Activated CD8-positive, alpha-beta memory T cell treated with anti-CD3 and anti-CD28 coated beads for 48 hours (primary cell): Measurements from ENCODE around the gene LSM4.

ENCODE experiments used
- DNase-seq, 3 experiments: peaks; one replicate each; pipeline ENCODE4 v3.0.0-alpha.2; 2020; ENCODE audit warnings: low read depth in 2 of 3, low spot score in 2 of 3

The LSM4 gene

GRCh38 chr19:18292810-18293641 is 29.9 kb downstream of the LSM4 start:
- peak in 1 of 3 experiments; percentile 68 for DNase-seq

GRCh38 chr19:18292462-18292809 is 30.4 kb downstream of the LSM4 start:
- DNase-seq, result no peak

- DNase-seq, result peak; percentile 79 to 92 (median 79)
These were observed 31.1 kb downstream of the LSM4 start for GRCh38 chr19:18291590-18292461.

- DNase-seq, result no peak
These were observed 31.8 kb downstream of the LSM4 start for GRCh38 chr19:18291019-18291524.

- DNase-seq, result peak; percentile 87 to 92 (median 88)
These were observed 32.4 kb downstream of the LSM4 start for GRCh38 chr19:18290302-18291018.

- DNase-seq, result no peak
These were observed 33.2 kb downstream of the LSM4 start for GRCh38 chr19:18289471-18290301.

- DNase-seq, result no peak
These were observed 34.8 kb downstream of the LSM4 start for GRCh38 chr19:18287836-18288772.

- no peak for DNase-seq
These were observed 35.8 kb downstream of the LSM4 start for GRCh38 chr19:18286973-18287635.

GRCh38 chr19:18284712-18285360 is 38.0 kb downstream of the LSM4 start:
- peak in 2 of 3 experiments; percentile 55 to 66 for DNase-seq

GRCh38 chr19:18283338-18283737 is 39.5 kb downstream of the LSM4 start:
- DNase-seq, result no peak

- DNase-seq, result no peak
These were observed 40.1 kb downstream of the LSM4 start for GRCh38 chr19:18282788-18283141.

GRCh38 chr19:18282021-18282787 is 40.7 kb downstream of the LSM4 start:
- peak in 1 of 3 experiments; percentile 67 for DNase-seq

- DNase-seq, result peak; percentile 86 to 98 (median 92)
These were observed 41.5 kb downstream of the LSM4 start, which contains the start of gene JUND for GRCh38 chr19:18281082-18282020. TSS of gene JUND (minus strand) at chr19:18281622. CDS start at chr19:18281484, 138 bp downstream.

GRCh38 chr19:18280247-18281081 is 42.4 kb downstream of the LSM4 start:
- DNase-seq, result peak in 1 of 3 experiments; percentile 62

GRCh38 chr19:18279516-18280246 is 43.2 kb downstream of the LSM4 start:
- DNase-seq, result peak; percentile 61 to 75 (median 72)
